ENCODE measurements around the gene SRPK2.
"Not testable (repeated sequence)": the region's sequence is repeated elsewhere in the genome, so short reads cannot be mapped to it uniquely, and the experiment has no call there.

Gene SRPK2

GRCh38 chr7:105376908-105377533 lies 11.7 kb downstream of the SRPK2 start:
- no peak for DNase-seq (ENCODE audit: low read depth)

- DNase-seq (ENCODE audit: low read depth), result no peak
Measured at GRCh38 chr7:105369944-105370343, 18.8 kb downstream of the SRPK2 start.

GRCh38 chr7:105367458-105367857 lies 21.3 kb downstream of the SRPK2 start:
- DNase-seq (ENCODE audit: low read depth), result no peak

GRCh38 chr7:105365541-105366534 lies 22.9 kb downstream of the SRPK2 start:
- no peak for DNase-seq (ENCODE audit: low read depth)

GRCh38 chr7:105364684-105365083 lies 24.0 kb downstream of the SRPK2 start:
- no peak for DNase-seq (ENCODE audit: low read depth)

GRCh38 chr7:105363657-105364056 lies 25.1 kb downstream of the SRPK2 start:
- not testable (repeated sequence) for DNase-seq (ENCODE audit: low read depth)

- not testable (repeated sequence) for DNase-seq (ENCODE audit: low read depth)
Measured at GRCh38 chr7:105362685-105363084, 26.0 kb downstream of the SRPK2 start.

- DNase-seq (ENCODE audit: low read depth), result not testable (repeated sequence)
Measured at GRCh38 chr7:105361995-105362394, 26.7 kb downstream of the SRPK2 start.

GRCh38 chr7:105360149-105360548 lies 28.6 kb downstream of the SRPK2 start:
- not testable (repeated sequence) for DNase-seq (ENCODE audit: low read depth)

- no peak for DNase-seq (ENCODE audit: low read depth)
Measured at GRCh38 chr7:105355701-105356100, 33.0 kb downstream of the SRPK2 start.

GRCh38 chr7:105354383-105354782 lies 34.3 kb downstream of the SRPK2 start:
- no peak for DNase-seq (ENCODE audit: low read depth)

- no peak for DNase-seq (ENCODE audit: low read depth)
Measured at GRCh38 chr7:105353752-105354328, 34.9 kb downstream of the SRPK2 start.

- DNase-seq (ENCODE audit: low read depth), result no peak
Measured at GRCh38 chr7:105352901-105353668, 35.6 kb downstream of the SRPK2 start.

- DNase-seq (ENCODE audit: low read depth), result peak; percentile 40
Measured at GRCh38 chr7:105352018-105352612, 36.6 kb downstream of the SRPK2 start.

GRCh38 chr7:105350906-105351305 lies 37.8 kb downstream of the SRPK2 start:
- no peak for DNase-seq (ENCODE audit: low read depth)

- not testable (repeated sequence) for DNase-seq (ENCODE audit: low read depth)
Measured at GRCh38 chr7:105348177-105348576, 40.5 kb downstream of the SRPK2 start.

- no peak for DNase-seq (ENCODE audit: low read depth)
Measured at GRCh38 chr7:105346593-105347322, 42.0 kb downstream of the SRPK2 start.

GRCh38 chr7:105346138-105346537 lies 42.6 kb downstream of the SRPK2 start:
- no peak for DNase-seq (ENCODE audit: low read depth)

- no peak for DNase-seq (ENCODE audit: low read depth)
Measured at GRCh38 chr7:105345725-105346124, 43.0 kb downstream of the SRPK2 start.

- DNase-seq (ENCODE audit: low read depth), result no peak
Measured at GRCh38 chr7:105345003-105345402, 43.7 kb downstream of the SRPK2 start.
